Subcutaneous abdominal adipose tissue (tissue), 5 donors: Measurements from ENCODE around the gene SBSN.

Source experiments
- H3K27ac ChIP-seq: one replicate; pipeline ENCODE4 v1.7.0; 2013; ENCODE audit warnings: low read depth, mild to moderate bottlenecking, inconsistent platforms, low read length, moderate library complexity
- H3K27me3 ChIP-seq, 5 donors: one replicate each; pipeline ENCODE4 v1.7.0; 2013; ENCODE audit warnings: low read length in 5 of 5, inconsistent platforms in 1 of 5; ENCODE audit not compliant: control insufficient read depth in 5 of 5, insufficient read depth in 4 of 5
- H3K36me3 ChIP-seq, 5 donors: one replicate each; pipeline ENCODE4 v1.7.0; 2013; ENCODE audit warnings: low read length in 5 of 5; ENCODE audit not compliant: control insufficient read depth in 5 of 5, insufficient read depth in 5 of 5
- H3K4me1 ChIP-seq, 5 donors: one replicate each; pipeline ENCODE4 v1.7.0; 2013; ENCODE audit warnings: low read length in 5 of 5, mild to moderate bottlenecking in 3 of 5, moderate library complexity in 1 of 5; ENCODE audit not compliant: control insufficient read depth in 5 of 5, insufficient read depth in 5 of 5
- H3K4me3 ChIP-seq, 5 donors: one replicate each; pipeline ENCODE4 v1.7.0; 2013; ENCODE audit warnings: low read length in 5 of 5, low read depth in 1 of 5
- H3K9ac ChIP-seq, 5 donors: one replicate each; pipeline ENCODE4 v1.7.0; 2013; ENCODE audit warnings: low read length in 5 of 5, mild to moderate bottlenecking in 4 of 5, moderate library complexity in 3 of 5
- H3K9me3 ChIP-seq, 5 donors: one replicate each; pipeline ENCODE4 v1.7.0; 2013; ENCODE audit warnings: low read length in 5 of 5; ENCODE audit not compliant: control insufficient read depth in 5 of 5
- donor health status: healthy.
- donor health status: healthy.
- donor health status: healthy.
- donor health status: healthy.
- donor health status: healthy.

SBSN gene

DNA sequence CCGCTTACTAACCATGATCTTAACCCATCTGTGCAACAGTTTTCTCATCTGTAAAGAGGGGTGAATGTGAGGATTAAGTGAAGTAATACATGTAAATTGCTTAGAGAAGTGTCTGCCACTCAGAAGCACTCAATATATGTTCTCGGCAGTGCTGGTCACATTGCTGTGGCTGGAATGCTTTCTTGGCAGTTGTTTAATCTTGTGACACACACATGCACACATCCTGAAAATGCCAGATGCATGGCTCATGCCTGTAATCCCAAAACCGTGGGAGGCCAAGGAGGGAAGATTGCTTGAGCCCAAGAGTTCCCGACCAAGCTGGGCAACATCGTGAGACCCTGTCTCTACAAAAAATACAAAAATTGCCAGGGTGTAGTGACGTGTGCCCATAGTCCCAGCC lies 9.8 kb downstream of the SBSN start:
- H3K4me3 ChIP-seq, result no peak overlapping the region
- H3K36me3 ChIP-seq, result no peaks in the 10 kb centered on the region
- no peak overlapping the region for H3K27ac ChIP-seq
- H3K4me1 ChIP-seq, result peaks cover 0 to 6% (median 0%) of the 10 kb centered on the region in 5 donors
- H3K9ac ChIP-seq, result no peak overlapping the region
- no peaks in the 10 kb centered on the region for H3K9me3 ChIP-seq
- peaks cover 7 to 18% (median 16%) of the 10 kb centered on the region in 5 donors for H3K27me3 ChIP-seq

DNA sequence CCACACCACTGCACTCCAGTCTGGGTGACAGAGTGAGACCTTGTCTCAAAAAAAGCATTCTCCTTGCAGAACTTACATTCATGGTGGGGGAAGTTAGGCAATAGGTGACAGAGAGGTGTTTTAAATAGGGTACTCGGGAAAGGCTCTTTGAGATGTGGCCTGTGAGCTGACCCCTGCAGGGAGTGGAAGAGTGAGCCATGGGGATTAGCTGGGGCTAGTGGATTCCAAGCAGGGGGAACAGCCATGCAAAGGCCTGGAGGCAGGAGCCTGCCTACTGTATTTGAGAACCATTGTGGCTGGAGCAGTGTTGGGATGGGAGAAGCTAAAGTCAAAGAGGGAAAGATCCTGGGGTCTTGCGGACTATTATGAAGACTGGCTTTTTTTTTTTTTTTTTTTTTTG lies 10.8 kb downstream of the SBSN start:
- Histone ChIP-seq H3K4me1 (peaks cover 0 to 6% (median 0%) of the 10 kb centered on the region in 5 donors), H3K27me3 (peaks cover 12 to 28% (median 20%) of the 10 kb centered on the region in 5 donors), H3K9ac (no peak overlapping the region), H3K4me3 (no peak overlapping the region), H3K36me3 (no peaks in the 10 kb centered on the region), H3K9me3 (no peaks in the 10 kb centered on the region), H3K27ac (no peak overlapping the region)

DNA sequence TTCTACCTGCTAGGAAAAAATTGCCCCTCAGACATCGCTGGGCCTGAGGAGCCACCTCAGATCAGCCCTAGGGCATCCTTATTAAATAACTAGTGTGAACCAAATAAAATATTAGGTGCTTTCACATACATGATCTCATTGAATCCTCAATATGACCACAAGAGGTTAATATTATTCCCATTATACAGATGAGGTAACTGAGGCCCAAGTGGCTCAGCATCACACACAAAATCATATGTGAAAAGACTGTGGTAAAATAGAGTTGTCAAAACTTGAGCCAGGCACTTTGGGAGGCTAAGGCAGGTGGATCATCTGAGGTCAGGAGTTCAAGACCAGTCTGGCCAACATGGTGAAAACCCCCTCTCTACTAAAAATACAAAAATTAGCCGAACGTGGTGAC lies 11.8 kb downstream of the SBSN start:
- Histone ChIP-seq H3K4me3 (no peak overlapping the region), H3K9ac (no peak overlapping the region)

DNA sequence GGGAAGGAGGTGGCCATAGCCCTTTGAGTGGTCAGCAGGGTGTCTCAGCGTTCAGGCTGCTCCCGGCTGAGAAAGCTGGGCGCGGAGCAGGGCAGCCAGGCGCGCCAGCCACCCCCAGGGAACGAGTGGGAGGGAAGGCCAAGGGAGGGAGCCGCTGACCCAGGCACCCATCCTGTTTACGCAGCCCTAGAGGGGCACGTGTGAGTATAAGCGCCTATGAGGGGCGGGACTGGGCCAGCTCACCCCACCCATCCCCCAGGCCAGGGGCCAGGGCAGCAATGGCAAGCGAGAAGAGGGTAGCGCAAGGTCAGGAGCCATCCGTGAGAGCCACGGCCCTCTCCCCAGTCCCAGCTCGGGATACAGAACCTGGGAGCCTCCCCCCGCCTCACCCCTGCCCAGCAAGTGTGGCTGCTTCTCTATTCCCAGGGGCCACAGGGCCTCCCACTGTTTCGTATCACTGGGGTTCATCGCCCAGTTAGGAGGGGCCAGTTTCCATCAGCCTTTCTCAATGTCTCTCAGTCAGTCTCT lies 13.8 kb downstream of the SBSN start:
- Histone ChIP-seq H3K4me3 (no peak overlapping the region), H3K9me3 (no peaks in the 10 kb centered on the region), H3K27ac (no peak overlapping the region), H3K4me1 (peaks cover 0 to 19% (median 13%) of the 10 kb centered on the region in 5 donors), H3K27me3 (peaks cover 28 to 44% (median 43%) of the 10 kb centered on the region in 5 donors), H3K36me3 (no peaks in the 10 kb centered on the region), H3K9ac (no peak overlapping the region)

More for the DNA sequence above, 11.8 kb downstream of the SBSN start:
- no peaks in the 10 kb centered on the region for H3K36me3 ChIP-seq
- peaks cover 16 to 32% (median 25%) of the 10 kb centered on the region in 5 donors for H3K27me3 ChIP-seq
- H3K27ac ChIP-seq, result no peak overlapping the region
- peaks cover 0 to 6% (median 0%) of the 10 kb centered on the region in 5 donors for H3K4me1 ChIP-seq
- no peaks in the 10 kb centered on the region for H3K9me3 ChIP-seq

DNA sequence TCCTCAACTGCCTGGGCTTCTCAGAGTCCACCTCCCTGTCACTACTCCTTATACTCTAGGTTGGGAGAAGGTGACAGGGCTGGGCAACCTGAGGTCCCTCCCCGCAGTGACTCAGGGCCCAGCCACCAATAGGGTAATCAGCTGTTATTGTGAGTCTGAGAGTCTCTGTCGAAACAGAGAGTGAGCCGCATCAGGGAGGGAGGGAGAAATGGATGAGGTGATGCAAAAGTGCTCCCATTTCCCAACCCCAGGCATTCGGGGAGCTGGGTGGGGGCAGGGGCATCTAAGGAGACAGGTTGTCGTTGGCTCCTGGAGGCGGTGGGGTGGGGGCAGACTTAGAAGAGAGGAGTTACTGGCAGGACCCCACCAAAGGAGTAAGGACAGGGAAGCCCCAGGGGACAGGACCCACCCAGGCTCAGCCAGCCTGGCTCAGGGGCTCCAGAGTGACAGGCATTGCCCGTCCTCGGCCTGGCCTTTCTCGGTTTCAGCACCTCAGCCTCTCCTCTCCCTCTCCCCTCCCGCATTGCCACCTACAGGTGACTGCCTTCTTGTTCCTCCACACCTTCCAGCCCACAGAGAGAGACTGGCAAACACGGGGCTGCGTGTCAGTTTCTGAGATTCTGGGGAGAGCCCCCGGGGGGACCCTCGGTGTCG lies 14.4 kb downstream of the SBSN start, which contains the start of gene DMKN:
Gene DMKN, minus strand, starts transcription at position 22 of the 654 bp plus-strand sequence. CDS start 174 bp downstream, outside the sequence.
- Histone ChIP-seq H3K27me3 (peaks cover 32 to 48% (median 45%) of the 10 kb centered on the region in 5 donors), H3K27ac (no peak within 1 kb of the TSS), H3K9ac (no peak within 1 kb of the TSS), H3K36me3 (no peaks in the 10 kb centered on the region), H3K4me3 (no peak within 1 kb of the TSS), H3K9me3 (no peaks in the 10 kb centered on the region), H3K4me1 (peaks cover 0 to 20% (median 13%) of the 10 kb centered on the region in 5 donors)

DNA sequence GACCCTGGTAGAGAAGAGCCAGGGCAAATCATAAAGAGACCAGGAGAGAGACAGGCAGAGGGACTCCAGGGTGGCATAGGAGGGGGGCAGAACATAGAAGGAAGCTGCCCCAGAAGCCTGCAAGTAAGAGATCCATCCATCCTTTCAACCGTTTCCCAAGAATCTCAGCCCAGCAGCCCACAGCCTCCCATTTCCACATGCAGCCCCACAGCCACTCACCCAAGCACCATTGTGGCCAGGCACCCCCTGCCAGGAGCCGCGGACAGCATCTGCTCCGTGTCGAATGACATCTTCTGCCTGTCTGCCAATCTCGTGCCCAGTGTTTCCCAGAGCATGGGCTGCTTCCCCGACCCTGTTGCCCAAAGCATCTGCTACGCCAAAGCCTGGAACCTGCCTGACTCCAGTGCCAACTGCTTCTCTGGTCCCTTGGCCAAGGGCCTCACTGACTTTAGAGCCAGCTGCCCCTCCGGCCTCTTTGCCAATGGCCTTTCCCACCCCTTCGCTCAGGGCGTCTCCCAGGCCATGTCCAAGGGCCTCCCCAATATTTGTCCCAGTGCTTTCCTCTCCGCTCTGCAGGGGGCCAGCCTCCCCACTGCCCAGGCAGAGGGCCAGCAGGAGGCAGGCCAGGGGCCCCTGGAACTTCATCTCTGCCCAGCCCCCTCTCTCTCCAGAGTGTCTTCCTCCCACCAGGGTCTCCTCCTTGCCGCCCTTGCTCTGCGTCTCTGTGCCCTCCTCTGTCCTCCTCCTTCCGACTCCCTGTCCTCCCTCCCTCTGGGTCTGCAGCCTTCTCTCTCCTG lies 15.1 kb downstream of the SBSN start:
- Histone ChIP-seq H3K36me3 (no peaks in the 10 kb centered on the region), H3K27me3 (peaks cover 32 to 52% (median 46%) of the 10 kb centered on the region in 5 donors), H3K9me3 (no peaks in the 10 kb centered on the region), H3K9ac (no peak overlapping the region), H3K27ac (no peak overlapping the region), H3K4me1 (peaks cover 0 to 20% (median 13%) of the 10 kb centered on the region in 5 donors), H3K4me3 (no peak overlapping the region)

DNA sequence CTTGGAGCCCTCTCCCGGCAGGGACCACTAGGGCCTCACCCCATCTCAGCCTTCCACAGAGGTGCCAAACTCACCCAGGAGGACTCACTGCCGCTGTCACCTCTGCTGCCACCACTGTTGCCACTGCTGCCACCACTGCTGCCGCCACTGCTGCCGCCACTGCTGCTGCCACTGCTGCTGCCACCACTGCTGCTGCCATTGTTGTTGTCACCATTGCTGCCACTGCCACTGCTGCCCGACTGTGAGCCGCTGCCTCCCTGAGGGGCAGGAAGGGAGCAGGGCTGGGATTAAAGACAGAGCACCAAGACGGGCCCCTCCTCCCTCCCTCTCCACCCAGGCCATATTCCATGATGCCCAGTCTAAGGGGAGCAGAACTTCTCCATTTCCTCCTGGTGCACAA lies 16.8 kb downstream of the SBSN start:
- Histone ChIP-seq H3K4me3 (no peak overlapping the region), H3K9ac (no peak overlapping the region), H3K27ac (no peak overlapping the region), H3K36me3 (no peaks in the 10 kb centered on the region), H3K4me1 (peaks cover 0 to 20% (median 13%) of the 10 kb centered on the region in 5 donors), H3K27me3 (peaks cover 46 to 57% (median 54%) of the 10 kb centered on the region in 5 donors), H3K9me3 (no peaks in the 10 kb centered on the region)

DNA sequence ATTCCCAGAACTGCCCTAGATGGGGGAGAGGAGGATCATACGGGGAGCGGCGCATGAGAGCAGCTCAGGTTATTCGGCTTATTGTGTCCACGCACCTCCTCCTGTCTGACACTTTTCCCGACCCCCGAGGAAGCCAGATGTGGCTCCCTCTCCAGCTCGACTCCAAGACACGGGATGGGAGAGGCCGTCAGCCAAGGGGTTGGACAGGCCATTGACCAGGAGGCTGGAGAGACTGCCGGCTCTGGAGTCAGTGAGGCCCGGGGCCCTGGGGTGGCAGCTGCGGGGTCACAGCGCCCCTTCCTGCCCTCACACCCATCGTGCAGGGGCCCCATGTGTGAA lies 17.5 kb downstream of the SBSN start:
- Histone ChIP-seq H3K9me3 (no peaks in the 10 kb centered on the region), H3K27ac (no peak overlapping the region), H3K27me3 (peaks cover 47 to 64% (median 54%) of the 10 kb centered on the region in 5 donors), H3K9ac (no peak overlapping the region), H3K4me1 (peaks cover 0 to 20% (median 13%) of the 10 kb centered on the region in 5 donors), H3K4me3 (peak overlapping the region in 2 of 5 donors; percentile 50 to 54), H3K36me3 (no peaks in the 10 kb centered on the region)

DNA sequence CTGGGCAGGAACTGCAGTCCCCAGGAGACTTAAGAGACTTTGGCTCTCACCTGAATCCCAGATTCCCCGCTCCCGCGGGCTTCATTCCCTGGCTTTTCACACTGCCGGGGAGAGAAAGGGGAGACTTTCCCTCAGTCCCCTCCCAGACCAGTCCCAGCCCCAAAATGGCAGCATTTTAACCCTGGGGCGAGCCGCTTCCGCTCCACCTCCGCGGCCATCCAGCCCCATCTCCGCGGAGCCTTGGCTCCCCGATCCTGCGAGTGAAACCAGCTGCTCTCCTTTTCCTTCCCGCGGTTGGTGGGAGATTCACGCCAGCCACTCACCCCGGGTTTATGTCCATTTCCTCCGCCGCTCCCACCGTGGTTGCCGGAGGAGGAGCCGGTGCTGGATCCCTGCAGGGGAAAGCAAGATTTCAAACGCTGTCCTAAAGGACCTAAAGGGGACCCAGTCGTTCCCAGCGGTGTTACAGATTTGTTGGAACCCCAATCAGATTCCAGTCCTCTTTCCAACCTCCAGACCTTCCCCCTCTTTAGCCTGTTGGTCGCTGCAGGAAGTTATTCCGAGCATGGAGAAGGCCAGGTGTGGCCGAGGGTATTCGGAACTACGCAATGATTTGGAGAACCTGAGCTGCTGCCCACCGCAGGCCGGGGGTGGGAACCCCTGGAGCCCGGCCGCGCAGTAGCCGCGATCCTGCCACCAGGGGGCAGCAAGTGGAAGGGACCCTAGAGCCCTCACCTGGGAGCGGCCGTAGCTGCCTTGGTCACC lies 18.1 kb downstream of the SBSN start:
- Histone ChIP-seq H3K4me3 (peak overlapping the region; percentile 26 to 61 (median 50)), H3K9ac (peak overlapping the region in 1 of 5 donors; percentile 58), H3K27me3 (peaks cover 50 to 70% (median 54%) of the 10 kb centered on the region in 5 donors), H3K4me1 (peaks cover 0 to 20% (median 13%) of the 10 kb centered on the region in 5 donors), H3K27ac (no peak overlapping the region), H3K36me3 (no peaks in the 10 kb centered on the region), H3K9me3 (no peaks in the 10 kb centered on the region)
